Measurements from ENCODE around the gene SERPINE3.

Gene SERPINE3

GRCh38 chr13:51371768-51372399, 32.4 kb downstream of the SERPINE3 start:
- in situ Hi-C loops (cut with MboI; ENCODE audit: low sequenced_read_pairs, unreplicated experiment), result no loop called here
- no peak for TF ChIP-seq CTCF (IDR thresholded peaks at IDR 0.05; ENCODE audit: borderline replicate concordance, control extremely low read depth, extremely low read depth, insufficient read depth, missing control alignments)
- DNase-seq (ENCODE audit: low spot score), result no peak

GRCh38 chr13:51373451-51373850, 34.0 kb downstream of the SERPINE3 start:
- no peak for DNase-seq (ENCODE audit: low spot score)
- in situ Hi-C loops (cut with MboI; ENCODE audit: low sequenced_read_pairs, unreplicated experiment), result no loop called here
- no peak for TF ChIP-seq CTCF (IDR thresholded peaks at IDR 0.05; ENCODE audit: borderline replicate concordance, control extremely low read depth, extremely low read depth, insufficient read depth, missing control alignments)

- in situ Hi-C loops (cut with MboI; ENCODE audit: low sequenced_read_pairs, unreplicated experiment), result no loop called here
- no peak for TF ChIP-seq CTCF (IDR thresholded peaks at IDR 0.05; ENCODE audit: borderline replicate concordance, control extremely low read depth, extremely low read depth, insufficient read depth, missing control alignments)
- no peak for DNase-seq (ENCODE audit: low spot score)
These were observed 40.8 kb downstream of the SERPINE3 start for GRCh38 chr13:51380269-51380668.

GRCh38 chr13:51385114-51385513, 45.6 kb downstream of the SERPINE3 start:
- DNase-seq (ENCODE audit: low spot score), result no peak
- in situ Hi-C loops (cut with MboI; ENCODE audit: low sequenced_read_pairs, unreplicated experiment), result no loop called here

GRCh38 chr13:51394724-51395123, 55.2 kb downstream of the SERPINE3 start:
- in situ Hi-C loops (cut with MboI; ENCODE audit: low sequenced_read_pairs, unreplicated experiment), result no loop called here
- DNase-seq (ENCODE audit: low spot score), result no peak
- no peak for TF ChIP-seq CTCF (IDR thresholded peaks at IDR 0.05; ENCODE audit: borderline replicate concordance, control extremely low read depth, extremely low read depth, insufficient read depth, missing control alignments)

More at GRCh38 chr13:51385114-51385513, 45.6 kb downstream of the SERPINE3 start:
- TF ChIP-seq CTCF (IDR thresholded peaks at IDR 0.05; ENCODE audit: borderline replicate concordance, control extremely low read depth, extremely low read depth, insufficient read depth, missing control alignments), result no peak

- no peak for TF ChIP-seq CTCF (IDR thresholded peaks at IDR 0.05; ENCODE audit: borderline replicate concordance, control extremely low read depth, extremely low read depth, insufficient read depth, missing control alignments)
- peak; percentile 38 for DNase-seq (ENCODE audit: low spot score)
- in situ Hi-C loops (cut with MboI; ENCODE audit: low sequenced_read_pairs, unreplicated experiment), result no loop called here
These were observed 56.9 kb downstream of the SERPINE3 start for GRCh38 chr13:51396352-51396751.
